WI38 (cell line): Measurements from ENCODE around the gene ERMARD.

Source experiments
- H3K4me3 ChIP-seq: 2 replicates; pipeline ENCODE4 v1.5.1; 2011; ENCODE audit warnings: low read depth, mild to moderate bottlenecking, control low read depth, low read length
- CTCF ChIP-seq: IDR thresholded peaks from 2 replicates; pipeline ENCODE4 v1.5.1; 2012; ENCODE audit warnings: low read depth, mild to moderate bottlenecking, control low read depth, low read length

The ERMARD gene

GRCh38 chr6:169783401-169783800, 32.0 kb downstream of the ERMARD start:
- no peak overlapping the region for H3K4me3 ChIP-seq
- TF ChIP-seq CTCF, result no peak

DNA sequence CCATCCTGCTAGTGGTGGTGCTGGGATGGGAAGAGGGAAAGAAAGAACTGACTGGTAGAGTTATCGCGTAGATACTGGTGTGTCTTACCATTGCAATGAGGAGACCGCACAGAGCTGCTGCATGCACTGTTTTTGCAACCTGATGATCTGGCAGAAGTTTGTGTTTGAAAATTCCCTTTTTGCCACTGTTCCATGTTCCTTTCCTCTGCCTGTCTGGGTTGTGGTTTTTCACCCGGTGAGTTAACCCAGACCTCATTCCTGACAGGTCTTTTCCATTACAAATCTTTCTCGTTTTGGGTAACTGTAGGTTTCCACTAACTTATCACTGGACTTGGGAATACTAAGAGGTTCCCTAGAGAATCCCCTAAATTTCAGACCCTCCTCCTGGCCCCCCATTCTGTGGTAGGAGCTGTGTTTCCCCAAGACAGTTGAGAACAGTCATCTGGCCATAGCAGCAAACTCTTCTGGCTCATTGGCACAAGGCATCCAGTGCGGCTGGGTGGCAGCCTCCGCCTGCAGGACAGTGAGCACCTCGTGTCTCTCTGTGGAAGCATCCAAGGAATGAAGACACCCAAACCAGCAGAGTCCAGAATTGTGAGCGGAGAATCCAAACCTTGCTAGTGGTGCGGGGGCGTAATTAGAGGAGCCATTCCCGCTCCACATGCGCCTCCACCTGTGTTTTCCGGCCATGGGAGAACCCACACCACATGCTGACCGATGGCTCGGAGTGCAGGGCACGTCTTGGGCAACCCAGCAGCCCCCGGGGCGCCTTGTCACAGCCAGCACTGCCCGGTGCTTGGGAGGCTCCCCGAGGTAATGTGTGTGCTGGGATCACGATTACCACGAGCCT, 32.8 kb downstream of the ERMARD start:
- TF ChIP-seq CTCF, result no peak
- H3K4me3 ChIP-seq, result no peak overlapping the region

- TF ChIP-seq CTCF, result no peak
- H3K4me3 ChIP-seq, result no peak overlapping the region
These were observed 33.5 kb downstream of the ERMARD start for GRCh38 chr6:169784821-169785340.

DNA sequence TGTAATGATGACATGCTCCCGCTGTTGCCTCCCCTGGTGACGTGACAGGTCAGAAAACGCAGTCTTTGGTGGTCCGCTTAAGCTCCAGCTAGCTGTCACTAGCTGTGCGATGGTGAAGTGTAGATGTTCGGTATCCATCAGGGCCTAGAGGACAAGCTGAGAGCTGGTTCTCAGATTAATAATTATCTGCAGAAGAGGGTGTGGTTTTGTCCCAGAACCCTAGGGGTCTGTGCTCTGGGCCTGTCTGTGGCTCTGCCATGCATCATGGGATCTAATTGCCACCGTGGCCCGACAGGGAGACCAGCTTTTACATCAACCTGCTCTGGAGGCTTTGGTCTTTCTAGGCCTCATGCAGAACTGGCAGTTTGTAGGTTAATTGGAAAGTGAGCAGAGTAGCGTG, 34.1 kb downstream of the ERMARD start:
- no peak overlapping the region for H3K4me3 ChIP-seq
- no peak for TF ChIP-seq CTCF

DNA sequence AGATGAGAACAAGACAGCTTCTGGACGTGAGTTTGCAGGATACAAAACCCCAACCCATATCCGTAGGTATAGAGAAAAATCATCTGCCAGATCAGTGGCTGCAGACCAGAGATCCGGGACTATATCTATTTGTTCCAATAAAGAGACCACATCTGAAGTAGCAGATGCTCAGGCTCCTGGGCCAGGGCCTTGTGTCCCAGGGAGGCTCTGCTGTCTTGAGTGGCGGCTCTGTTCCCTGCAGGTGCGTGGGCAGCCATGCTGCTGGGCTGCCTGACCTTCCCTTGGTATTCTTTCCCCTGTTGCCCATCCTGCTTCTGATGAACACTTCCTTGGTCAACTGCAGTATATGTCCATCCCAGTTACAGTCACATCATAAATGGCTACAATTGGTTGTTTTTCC, 34.9 kb downstream of the ERMARD start:
- H3K4me3 ChIP-seq, result no peak overlapping the region
- no peak for TF ChIP-seq CTCF

GRCh38 chr6:169787797-169788196, 36.4 kb downstream of the ERMARD start:
- TF ChIP-seq CTCF, result no peak
- no peak overlapping the region for H3K4me3 ChIP-seq

GRCh38 chr6:169788809-169789145, 37.4 kb downstream of the ERMARD start:
- no peak overlapping the region for H3K4me3 ChIP-seq
- no peak for TF ChIP-seq CTCF
